H1 (cell line): ENCODE data around the gene ANXA7. TPM values are rescaled to one million over a fixed set of nuclear protein-coding genes. Genes with fewer than 3 reads are reported as not detected.

Source experiments
- CTCF ChIA-PET: fragments of 300-600 bp; sonication (Branson Sonifier 250); formaldehyde crosslinking; loops from one replicate; lab custom pipeline; 2021; ENCODE audit not compliant: partially characterized antibody; lab: Charles Lee
- POLR2A ChIA-PET: fragments of 300-600 bp; sonication (Branson Sonifier 250); formaldehyde crosslinking; loops from one replicate; lab custom pipeline; 2021; ENCODE audit warnings: inconsistent platforms; ENCODE audit not compliant: partially characterized antibody; lab: Charles Lee
- DNase-seq, 2 experiments: peaks; one replicate each; pipeline versions ENCODE4 v3.0.0 to v3.0.0-alpha.2; 2010 to 2022; ENCODE audit warnings: low spot score in 2 of 2, low read depth in 1 of 2, mixed read lengths in 1 of 2
- FAIRE-seq: peaks from 2 replicates; lab custom pipeline; 2011; peaks lifted over from hg19 to GRCh38; lab: Jason Lieb, UNC
- H2AFZ ChIP-seq: 2 replicates; pipeline ENCODE4 v1.8.1; 2012; ENCODE audit warnings: low read length, inconsistent platforms
- H2AK5ac ChIP-seq: 2 replicates; pipeline ENCODE4 v1.6.1; 2013; ENCODE audit warnings: low read depth, low read length
- H2BK120ac ChIP-seq: replicated peaks from 2 replicates; pipeline ENCODE3; 2013; ENCODE audit warnings: low read depth, low read length, inconsistent platforms
- H2BK12ac ChIP-seq: 2 replicates; pipeline ENCODE4 v1.6.1; 2013; ENCODE audit warnings: low read depth, low read length
- H2BK15ac ChIP-seq: 2 replicates; pipeline ENCODE4 v1.6.1; 2013; ENCODE audit warnings: low read length
- H2BK20ac ChIP-seq: 2 replicates; pipeline ENCODE4 v1.6.1; 2013; ENCODE audit warnings: low read length
- H2BK5ac ChIP-seq: 2 replicates; pipeline ENCODE4 v1.6.1; 2013; ENCODE audit warnings: low read depth, low read length
- H3K14ac ChIP-seq: 2 replicates; pipeline ENCODE4 v1.6.1; 2013; ENCODE audit warnings: inconsistent platforms; ENCODE audit not compliant: insufficient read length
- H3K18ac ChIP-seq: 2 replicates; pipeline ENCODE4 v1.6.1; 2013; ENCODE audit warnings: low read length; ENCODE audit errors: extremely low read depth
- H3K23ac ChIP-seq: 2 replicates; pipeline ENCODE4 v1.6.1; 2013; ENCODE audit warnings: inconsistent platforms; ENCODE audit not compliant: insufficient read length
- H3K23me2 ChIP-seq: 2 replicates; pipeline ENCODE4 v1.6.1; 2013; ENCODE audit warnings: low read depth, low read length
- H3K27ac ChIP-seq: 2 replicates; pipeline ENCODE4 v1.6.1; 2011; ENCODE audit warnings: low read depth, low read length, inconsistent platforms
- H3K27me3 ChIP-seq, 4 experiments: replicated peaks in 1 of 4; 1 replicate in 1 of 4; 2 replicates in 3 of 4; pipeline versions ENCODE4 v1.6.1 to v1.8.1; 2011 to 2013; ENCODE audit warnings: low read length in 3 of 4, mild to moderate bottlenecking in 3 of 4, inconsistent platforms in 2 of 4, mixed read lengths in 2 of 4, moderate library complexity in 1 of 4; ENCODE audit not compliant: control insufficient read depth in 3 of 4, insufficient read depth in 3 of 4; ENCODE audit errors: extremely low read depth in 1 of 4
- H3K36me3 ChIP-seq, 4 experiments: 2 replicates each; pipeline versions ENCODE4 v1.6.1 to v1.8.1; 2011 to 2013; ENCODE audit warnings: mild to moderate bottlenecking in 4 of 4, low read length in 3 of 4, moderate library complexity in 2 of 4, control low read depth in 1 of 4, inconsistent platforms in 1 of 4; ENCODE audit not compliant: insufficient read depth in 4 of 4, control insufficient read depth in 2 of 4
- H3K4ac ChIP-seq: replicated peaks from 2 replicates; pipeline ENCODE3; 2013; ENCODE audit warnings: low read length, low read depth, mixed read lengths, inconsistent platforms; ENCODE audit not compliant: insufficient read length
- H3K4me1 ChIP-seq, 4 experiments: replicated peaks in 1 of 4; 1 replicate in 1 of 4; 2 replicates in 3 of 4; pipeline versions ENCODE4 v1.6.1 to v1.8.1; 2011 to 2013; ENCODE audit warnings: low read length in 3 of 4, inconsistent platforms in 2 of 4, mixed read lengths in 1 of 4; ENCODE audit not compliant: insufficient read depth in 4 of 4, control insufficient read depth in 3 of 4
- H3K4me2 ChIP-seq, 2 experiments: 2 replicates each; pipeline versions ENCODE4 v1.6.1 to v1.8.1; 2011 to 2013; ENCODE audit warnings: low read depth in 2 of 2, low read length in 2 of 2, control low read depth in 1 of 2, inconsistent platforms in 1 of 2, mild to moderate bottlenecking in 1 of 2; ENCODE audit not compliant: insufficient read depth in 1 of 2
- H3K4me3 ChIP-seq, 4 experiments: fragments of 200-600, 300-600 bp in 1 of 4; sonication (generic), shearing (Covaris generic), sonication (Bioruptor Twin) in 1 of 4; 2 replicates each; pipeline versions ENCODE4 v1.5.1 to v1.8.1; 2011 to 2016; ENCODE audit warnings: low read length in 4 of 4, low read depth in 3 of 4, control low read depth in 2 of 4, inconsistent platforms in 2 of 4, mild to moderate bottlenecking in 2 of 4, mixed read lengths in 1 of 4, moderate library complexity in 1 of 4; ENCODE audit not compliant: insufficient read depth in 2 of 4; ENCODE audit errors: extremely low read depth in 1 of 4
- H3K56ac ChIP-seq: replicated peaks from 2 replicates; pipeline ENCODE3; 2013; ENCODE audit warnings: low read depth, mild to moderate bottlenecking, mixed read lengths, low read length, inconsistent platforms; ENCODE audit not compliant: insufficient read length
- H3K79me1 ChIP-seq: 2 replicates; pipeline ENCODE4 v1.6.1; 2013; ENCODE audit warnings: low read depth, low read length, control low read depth
- H3K79me2 ChIP-seq, 2 experiments: 2 replicates each; pipeline versions ENCODE4 v1.6.1 to v1.8.1; 2012 to 2013; ENCODE audit warnings: low read length in 2 of 2, mild to moderate bottlenecking in 2 of 2, inconsistent platforms in 1 of 2; ENCODE audit not compliant: insufficient read depth in 2 of 2, control insufficient read depth in 1 of 2
- H3K9ac ChIP-seq, 4 experiments: replicated peaks in 1 of 4; 1 replicate in 1 of 4; 2 replicates in 3 of 4; pipeline versions ENCODE4 v1.6.1 to v1.8.1; 2011 to 2013; ENCODE audit warnings: low read depth in 3 of 4, low read length in 3 of 4, control low read depth in 2 of 4, mild to moderate bottlenecking in 2 of 4, moderate library complexity in 2 of 4, inconsistent platforms in 1 of 4; ENCODE audit errors: extremely low read depth in 1 of 4
- H3K9me3 ChIP-seq, 2 experiments: 2 replicates each; pipeline versions ENCODE4 v1.6.1 to v1.8.1; 2012 to 2013; ENCODE audit warnings: mild to moderate bottlenecking in 2 of 2, moderate library complexity in 2 of 2, control low read depth in 1 of 2, inconsistent platforms in 1 of 2, low read depth in 1 of 2, low read length in 1 of 2, mixed read lengths in 1 of 2; ENCODE audit not compliant: insufficient read depth in 2 of 2
- H4K20me1 ChIP-seq, 2 experiments: replicated peaks in 1 of 2; 2 replicates each; pipeline versions ENCODE3 to v1.8.1; 2011 to 2013; ENCODE audit warnings: inconsistent platforms in 2 of 2, low read length in 2 of 2, mild to moderate bottlenecking in 1 of 2; ENCODE audit not compliant: insufficient read depth in 2 of 2, control insufficient read depth in 1 of 2
- H4K5ac ChIP-seq: 2 replicates; pipeline ENCODE4 v1.6.1; 2013; ENCODE audit warnings: low read length, low read depth, mixed read lengths, inconsistent platforms; ENCODE audit not compliant: insufficient read length
- H4K8ac ChIP-seq: 2 replicates; pipeline ENCODE4 v1.8.0; 2013; ENCODE audit warnings: mild to moderate bottlenecking, moderate library complexity, low read length, inconsistent platforms; ENCODE audit not compliant: insufficient read depth; ENCODE audit errors: extremely low read depth
- H4K91ac ChIP-seq: replicated peaks from 2 replicates; pipeline ENCODE3; 2013; ENCODE audit warnings: low read length, mixed read lengths, inconsistent platforms; ENCODE audit not compliant: insufficient read length
- BCL11A ChIP-seq, 2 experiments: IDR thresholded peaks; one replicate each; pipeline ENCODE4 v1.6.1; 2011; ENCODE audit warnings: low read depth in 2 of 2, low read length in 2 of 2, mild to moderate bottlenecking in 2 of 2
- CBX8 ChIP-seq: fragments of 300-800, 300-1000 bp; sonication (generic); IDR thresholded peaks from 2 replicates; pipeline ENCODE4 v1.7.1; 2016; ENCODE audit warnings: low read depth, low read length, borderline replicate concordance
- CREB1 ChIP-seq: IDR thresholded peaks from 2 replicates; pipeline ENCODE4 v1.6.1; 2012; ENCODE audit warnings: inconsistent platforms
- EP300 ChIP-seq, 2 experiments: IDR thresholded peaks; 1 replicate in 1 of 2; 2 replicates in 1 of 2; pipeline ENCODE4 v1.6.1; 2011 to 2012; ENCODE audit warnings: low read depth in 2 of 2, low read length in 2 of 2, mild to moderate bottlenecking in 2 of 2, borderline replicate concordance in 1 of 2, inconsistent platforms in 1 of 2, moderate library complexity in 1 of 2
- FOSL1 ChIP-seq: IDR thresholded peaks from 2 replicates; pipeline ENCODE4 v1.6.1; 2011; ENCODE audit warnings: mild to moderate bottlenecking, low read depth, low read length, moderate library complexity; ENCODE audit not compliant: insufficient read depth
- GABPA ChIP-seq: IDR thresholded peaks from 2 replicates; pipeline ENCODE4 v1.6.1; 2011; ENCODE audit warnings: mild to moderate bottlenecking, low read length, moderate library complexity, borderline replicate concordance; ENCODE audit not compliant: insufficient read depth
- HDAC2 ChIP-seq, 2 experiments: fragments of 300-600 bp in 1 of 2; sonication (generic) in 1 of 2; IDR thresholded peaks; 2 replicates each; pipeline ENCODE4 v1.6.1; 2011 to 2012; ENCODE audit warnings: low read depth in 2 of 2, low read length in 2 of 2, mild to moderate bottlenecking in 2 of 2, moderate library complexity in 2 of 2, borderline replicate concordance in 1 of 2, inconsistent platforms in 1 of 2
- HDAC6 ChIP-seq: IDR thresholded peaks from one replicate; pipeline ENCODE4 v1.7.1; 2012; ENCODE audit warnings: low read depth, mild to moderate bottlenecking, inconsistent platforms, low read length, moderate library complexity
- NRF1 ChIP-seq: IDR thresholded peaks from 2 replicates; pipeline ENCODE4 v1.6.1; 2011; ENCODE audit warnings: mild to moderate bottlenecking, low read depth, low read length, improper control_type of control experiment
- POLR2A ChIP-seq, 2 experiments: IDR thresholded peaks; 1 replicate in 1 of 2; 2 replicates in 1 of 2; pipeline ENCODE4 v1.6.1; 2011; ENCODE audit warnings: low read depth in 2 of 2, low read length in 2 of 2, mild to moderate bottlenecking in 2 of 2; ENCODE audit errors: control extremely low read depth in 1 of 2
- RAD21 ChIP-seq, 2 experiments: IDR thresholded peaks in 1 of 2; conservative IDR thresholded peaks in 1 of 2; 2 replicates each; pipeline ENCODE4 v1.6.1; 2011; ENCODE audit warnings: low read depth in 2 of 2, low read length in 2 of 2, improper control_type of control experiment in 1 of 2, inconsistent platforms in 1 of 2, mild to moderate bottlenecking in 1 of 2, moderate library complexity in 1 of 2
- SIX5 ChIP-seq: IDR thresholded peaks from 2 replicates; pipeline ENCODE4 v1.6.1; 2011; ENCODE audit warnings: mild to moderate bottlenecking, low read depth, low read length
- SP4 ChIP-seq: IDR thresholded peaks from 2 replicates; pipeline ENCODE4 v1.6.1; 2012; ENCODE audit warnings: low read length, inconsistent platforms
- TAF1 ChIP-seq: IDR thresholded peaks from 2 replicates; pipeline ENCODE4 v1.6.1; 2011; ENCODE audit warnings: mild to moderate bottlenecking, low read depth, low read length
- WGBS, 2 experiments: shearing (Covaris generic) in 1 of 2; methylation state at CpG; one replicate each; pipeline versions ENCODE4 v1.1.6 to v1.1.7; 2013 to 2015; ENCODE audit warnings: low lambda C conversion rate in 2 of 2, mixed read lengths in 2 of 2, inconsistent platforms in 1 of 2, low coverage in 1 of 2, missing lambda C conversion rate in 1 of 2; ENCODE audit not compliant: insufficient replicate concordance in 2 of 2, insufficient coverage in 1 of 2, insufficient read length in 1 of 2; ENCODE audit errors: extremely low coverage in 1 of 2, missing lambda C conversion rate in 1 of 2; 5-methylcytosine and 5-hydroxymethylcytosine counted together
- polyA plus RNA-seq, 7 experiments: library from polyadenylated mRNA; depleted of rRNA in 3 of 7; stranded (reverse) in 5 of 7; unstranded in 2 of 7; fragments of >200 nt in 5 of 7; fragments of 200-250 nt in 2 of 7; gene quantifications; 1 replicate in 5 of 7; 2 replicates in 1 of 7; 4 replicates in 1 of 7; pipeline versions ENCODE4 v1.2.1 to v1.2.3, GENCODE V29; 2011 to 2013; ENCODE audit warnings: missing spikeins in 2 of 7, mixed read lengths in 2 of 7
- total RNA-seq: library from RNA; stranded (reverse); fragmentation: NEBNext Ultra II Directional; extraction: Animal tissue kit (Norgen Biotek cat#: 25700); gene quantifications from 2 replicates; pipeline ENCODE4 v1.2.1, GENCODE V29; 2021

ANXA7 gene
- total and polyA plus RNA-seq, 2 of the 8 experiments (the other 6 are each of a cell fraction or from before 2014, with no cell fraction given), result 37.1 to 63.6 TPM

GRCh38 chr10:73357821-73358220 is 56.0 kb downstream of the ANXA7 start:
- peak overlapping the region; percentile 79 to 83 for H3K4me2 ChIP-seq
- no peak overlapping the region; the same call in 1 of the 2 replicates for H2AK5ac ChIP-seq
- 55% methylated on average over 5 of the region's 5 CpGs; no CpG with 5 or more reads in 1 of the 2 experiments for WGBS, 2 experiments
- no peak overlapping the region for H3K23ac ChIP-seq
- H3K14ac ChIP-seq, result no peak overlapping the region
- H3K23me2 ChIP-seq, result peaks cover 4% of the 10 kb centered on the region
- no peak overlapping the region for H3K27ac ChIP-seq
- no peaks in the 10 kb centered on the region for H3K9me3 ChIP-seq
- POLR2A ChIA-PET, result interaction anchor here (1.0 to 2.3 kb wide), 6 partner anchors 9 to 111 kb away, joined by 3 to 15 read pairs (median 6); partner anchors contain the start of genes ANXA7, DNAJC9 and MRPS16
- H2BK5ac ChIP-seq, result no peak overlapping the region
- peak overlapping the region; percentile 72 to 81 (median 74); a peak in 7 of 8 replicates for H3K4me3 ChIP-seq
- no peak overlapping the region for H2BK120ac ChIP-seq
- no peaks in the 10 kb centered on the region for H3K79me1 ChIP-seq
- H3K18ac ChIP-seq, result no peak overlapping the region
- H3K36me3 ChIP-seq, result no peaks in the 10 kb centered on the region
- no peak overlapping the region for H3K4ac ChIP-seq
- H3K4me1 ChIP-seq, result peaks cover 0 to 2% (median 0%) of the 10 kb centered on the region in 4 experiments; a peak in 2 of 7 replicates
- H3K27me3 ChIP-seq, result no peaks in the 10 kb centered on the region
- H2BK12ac ChIP-seq, result no peak overlapping the region
- H2AFZ ChIP-seq, result peak overlapping the region; percentile 88; the same call in 1 of the 2 replicates
- FAIRE-seq (no peak), DNase-seq (no peak)
- H2BK15ac ChIP-seq, result no peak overlapping the region
- H4K91ac ChIP-seq, result no peak overlapping the region
- H3K9ac ChIP-seq, result peak overlapping the region in 3 of 4 experiments; percentile 83 to 92 (median 83); a peak in 4 of 7 replicates
- no peak overlapping the region for H2BK20ac ChIP-seq
- CTCF ChIA-PET, result interaction anchor here (1.6 kb wide), 1 partner anchor 287 kb away, joined by 4 read pairs; no protein-coding TSS in a partner anchor
- H4K5ac ChIP-seq, result no peak overlapping the region
- H3K79me2 ChIP-seq, result no peaks in the 10 kb centered on the region
- H4K8ac ChIP-seq, result no peak overlapping the region
- H4K20me1 ChIP-seq, result no peaks in the 10 kb centered on the region
- no peak overlapping the region for H3K56ac ChIP-seq
- TF ChIP-seq TAF1 (no peak), SP4 (no peak), POLR2A (IDR thresholded peaks at IDR 0.05; ENCODE audit: control extremely low read depth in 1 of 2, low read depth in 2 of 2, low read length in 2 of 2) (no peak), HDAC6 (no peak), CREB1 (no peak), GABPA (no peak), CBX8 (no peak), HDAC2 (IDR thresholded peaks at IDR 0.05; ENCODE audit: borderline replicate concordance in 1 of 2, low read depth in 2 of 2, low read length in 2 of 2) (no peak), SIX5 (no peak), NRF1 (no peak), EP300 (IDR thresholded peaks at IDR 0.05; ENCODE audit: borderline replicate concordance in 1 of 2, low read depth in 2 of 2, low read length in 2 of 2) (no peak), FOSL1 (no peak), RAD21 (IDR thresholded peaks at IDR 0.05 in 1 of 2, conservative IDR thresholded peaks at IDR 0.05 in 1 of 2; ENCODE audit: low read depth in 2 of 2, low read length in 2 of 2) (no peak), BCL11A (IDR thresholded peaks at IDR 0.05; ENCODE audit: low read depth in 2 of 2, low read length in 2 of 2) (no peak)
